ENCODE measurements around the gene CAPRIN1.

DNA sequence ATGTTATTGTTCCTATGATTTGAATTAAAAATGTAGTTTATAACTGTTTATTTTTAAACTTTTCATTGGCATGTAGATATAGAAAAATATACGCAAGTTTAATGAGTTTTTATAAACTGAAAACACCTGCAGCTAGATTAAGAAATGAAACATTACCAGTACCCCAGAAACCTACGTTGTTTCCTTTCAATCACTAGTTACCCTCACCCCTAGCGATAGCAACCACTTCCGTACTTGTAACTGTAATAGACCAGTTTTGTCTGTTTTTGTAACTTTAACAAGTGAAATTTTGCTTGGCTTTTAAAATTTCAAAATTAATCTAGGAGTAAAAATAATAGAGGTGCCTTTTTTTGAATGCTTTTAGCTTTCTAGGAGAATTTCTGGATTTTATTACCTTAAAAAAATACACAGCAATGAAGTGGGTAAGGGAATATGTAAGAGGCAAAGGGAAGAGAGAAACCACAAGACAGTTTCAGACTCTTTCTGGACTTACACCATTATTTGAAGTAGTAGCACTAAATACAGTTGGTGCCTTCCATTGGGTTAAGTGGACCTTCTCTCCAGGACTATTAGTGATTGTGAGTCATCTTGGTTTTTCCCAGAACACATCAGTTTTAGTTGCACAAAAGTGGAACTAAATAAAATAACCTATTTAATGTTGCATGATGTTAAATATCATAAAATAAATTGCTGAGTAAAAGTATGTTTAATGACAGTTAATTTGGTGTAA lies 35.2 kb downstream of the CAPRIN1 start:
- TF ChIP-seq, protein P1, sequence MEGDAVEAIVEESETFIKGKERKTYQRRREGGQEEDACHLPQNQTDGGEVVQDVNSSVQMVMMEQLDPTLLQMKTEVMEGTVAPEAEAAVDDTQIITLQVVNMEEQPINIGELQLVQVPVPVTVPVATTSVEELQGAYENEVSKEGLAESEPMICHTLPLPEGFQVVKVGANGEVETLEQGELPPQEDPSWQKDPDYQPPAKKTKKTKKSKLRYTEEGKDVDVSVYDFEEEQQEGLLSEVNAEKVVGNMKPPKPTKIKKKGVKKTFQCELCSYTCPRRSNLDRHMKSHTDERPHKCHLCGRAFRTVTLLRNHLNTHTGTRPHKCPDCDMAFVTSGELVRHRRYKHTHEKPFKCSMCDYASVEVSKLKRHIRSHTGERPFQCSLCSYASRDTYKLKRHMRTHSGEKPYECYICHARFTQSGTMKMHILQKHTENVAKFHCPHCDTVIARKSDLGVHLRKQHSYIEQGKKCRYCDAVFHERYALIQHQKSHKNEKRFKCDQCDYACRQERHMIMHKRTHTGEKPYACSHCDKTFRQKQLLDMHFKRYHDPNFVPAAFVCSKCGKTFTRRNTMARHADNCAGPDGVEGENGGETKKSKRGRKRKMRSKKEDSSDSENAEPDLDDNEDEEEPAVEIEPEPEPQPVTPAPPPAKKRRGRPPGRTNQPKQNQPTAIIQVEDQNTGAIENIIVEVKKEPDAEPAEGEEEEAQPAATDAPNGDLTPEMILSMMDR (optimal IDR thresholded peaks at IDR 0.05 in 1 of 3, IDR thresholded peaks at IDR 0.05 in 1 of 3, conservative IDR thresholded peaks at IDR 0.05 in 1 of 3; ENCODE audit: extremely low read depth in 1 of 3, insufficient read depth in 2 of 3, low read length in 3 of 3): no peak
- no peak for TF ChIP-seq EZH2 (IDR thresholded peaks at IDR 0.05; ENCODE audit: low read length)
